HFFc6 (cell line): ENCODE results near the gene PRR4. TPM values are rescaled to one million over a fixed set of nuclear protein-coding genes. Genes with fewer than 3 reads are reported as not detected.

Experiments used
- DNase-seq: peaks from one replicate; pipeline ENCODE4 v3.0.0-alpha.2; 2018
- H3K27ac Mint-ChIP-seq: 2 replicates; pipeline ENCODE4 v1.8.0; 2020; ENCODE audit warnings: mild to moderate bottlenecking, mixed read lengths
- H3K27me3 Mint-ChIP-seq: 2 replicates; pipeline ENCODE4 v1.8.0; 2021; ENCODE audit warnings: mild to moderate bottlenecking, moderate library complexity, mixed read lengths; ENCODE audit not compliant: insufficient read depth
- H3K36me3 Mint-ChIP-seq: 2 replicates; pipeline ENCODE4 v1.8.0; 2021; ENCODE audit warnings: low read depth, mixed read lengths
- H3K4me1 Mint-ChIP-seq: 2 replicates; pipeline ENCODE4 v1.8.0; 2020; ENCODE audit warnings: low read depth, mixed read lengths
- H3K4me3 Mint-ChIP-seq: 2 replicates; pipeline ENCODE4 v1.8.0; 2020; ENCODE audit warnings: mild to moderate bottlenecking, moderate library complexity, mixed read lengths
- H3K9me3 Mint-ChIP-seq: 2 replicates; pipeline ENCODE4 v1.8.0; 2020; ENCODE audit warnings: mild to moderate bottlenecking, mixed read lengths
- total RNA-seq, 6 experiments: library from RNA; stranded (reverse); fragmentation: NEBNext Ultra II Directional; extraction: Animal tissue kit (Norgen Biotek cat#: 25700); gene quantifications; 2 replicates in 1 of 6; 3 replicates in 5 of 6; pipeline ENCODE4 v1.2.3, GENCODE V29; 2021
- TF ChIP-seq, protein P1 (sequence below): fragments of 200-600 bp; sonication (generic); IDR thresholded peaks from 2 replicates; pipeline ENCODE4 v1.5.0; 2021; ENCODE audit warnings: antibody characterized with exemption, mild to moderate bottlenecking

PRR4 gene
- total RNA-seq, 6 experiments from 2014 or later: 1.0 to 1.3 (median 1.2) TPM; not detected in 1

- Mint-ChIP-seq H3K27ac (no peak overlapping the region), H3K36me3 (peaks cover 36% of the 10 kb centered on the region), H3K27me3 (peaks cover 1% of the 10 kb centered on the region; the same call in 1 of the 2 replicates), H3K4me3 (no peak overlapping the region), H3K9me3 (peaks cover 20% of the 10 kb centered on the region), H3K4me1 (no peaks in the 10 kb centered on the region)
- DNase-seq: no peak
- TF ChIP-seq, protein P1, sequence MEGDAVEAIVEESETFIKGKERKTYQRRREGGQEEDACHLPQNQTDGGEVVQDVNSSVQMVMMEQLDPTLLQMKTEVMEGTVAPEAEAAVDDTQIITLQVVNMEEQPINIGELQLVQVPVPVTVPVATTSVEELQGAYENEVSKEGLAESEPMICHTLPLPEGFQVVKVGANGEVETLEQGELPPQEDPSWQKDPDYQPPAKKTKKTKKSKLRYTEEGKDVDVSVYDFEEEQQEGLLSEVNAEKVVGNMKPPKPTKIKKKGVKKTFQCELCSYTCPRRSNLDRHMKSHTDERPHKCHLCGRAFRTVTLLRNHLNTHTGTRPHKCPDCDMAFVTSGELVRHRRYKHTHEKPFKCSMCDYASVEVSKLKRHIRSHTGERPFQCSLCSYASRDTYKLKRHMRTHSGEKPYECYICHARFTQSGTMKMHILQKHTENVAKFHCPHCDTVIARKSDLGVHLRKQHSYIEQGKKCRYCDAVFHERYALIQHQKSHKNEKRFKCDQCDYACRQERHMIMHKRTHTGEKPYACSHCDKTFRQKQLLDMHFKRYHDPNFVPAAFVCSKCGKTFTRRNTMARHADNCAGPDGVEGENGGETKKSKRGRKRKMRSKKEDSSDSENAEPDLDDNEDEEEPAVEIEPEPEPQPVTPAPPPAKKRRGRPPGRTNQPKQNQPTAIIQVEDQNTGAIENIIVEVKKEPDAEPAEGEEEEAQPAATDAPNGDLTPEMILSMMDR: no peak
These were observed 4.5 kb upstream of the PRR4 start for GRCh38 chr12:10853776-10854175.

- TF ChIP-seq, protein P1: no peak
- Mint-ChIP-seq H3K27me3 (peaks cover 1% of the 10 kb centered on the region; the same call in 1 of the 2 replicates), H3K4me3 (no peak overlapping the region), H3K27ac (no peak overlapping the region), H3K4me1 (no peaks in the 10 kb centered on the region), H3K36me3 (peaks cover 21% of the 10 kb centered on the region), H3K9me3 (peaks cover 8% of the 10 kb centered on the region)
- no peak for DNase-seq
These were observed 2.1 kb upstream of the PRR4 start for GRCh38 chr12:10851243-10851858.

DNA sequence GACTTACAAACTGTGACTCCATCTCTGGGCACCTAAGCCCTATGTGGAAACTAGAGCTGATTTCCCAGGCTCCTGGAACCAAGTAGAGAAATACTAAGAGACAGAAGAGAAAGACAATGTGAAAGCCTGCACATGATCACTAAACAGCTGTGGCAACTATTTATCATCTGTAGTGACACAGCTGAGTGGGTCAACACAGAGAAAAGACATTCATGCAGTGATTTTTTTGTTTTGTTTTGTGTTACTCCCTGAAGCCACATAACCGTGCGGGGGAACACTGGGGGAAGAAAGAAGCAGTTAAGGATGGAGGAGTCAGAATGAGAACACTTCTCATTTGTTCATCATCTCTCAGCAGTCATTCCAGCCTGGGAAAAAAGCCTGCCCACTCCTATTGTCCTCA, 1.5 kb downstream of the PRR4 start:
- H3K9me3 Mint-ChIP-seq: no peaks in the 10 kb centered on the region

GRCh38 chr12:10842862-10843261, 6.4 kb downstream of the PRR4 start:
- H3K27ac Mint-ChIP-seq: no peak overlapping the region
- TF ChIP-seq, protein P1: no peak
- peaks cover 9% of the 10 kb centered on the region; the same call in 1 of the 2 replicates for H3K36me3 Mint-ChIP-seq
- no peak overlapping the region for H3K4me3 Mint-ChIP-seq
- no peak for DNase-seq
- H3K4me1 Mint-ChIP-seq: no peaks in the 10 kb centered on the region
- no peaks in the 10 kb centered on the region for H3K9me3 Mint-ChIP-seq
- H3K27me3 Mint-ChIP-seq: no peaks in the 10 kb centered on the region

More for the DNA sequence above, 1.5 kb downstream of the PRR4 start:
- Mint-ChIP-seq H3K4me3 (no peak overlapping the region), H3K27me3 (no peaks in the 10 kb centered on the region), H3K27ac (no peak overlapping the region), H3K4me1 (no peaks in the 10 kb centered on the region), H3K36me3 (peaks cover 9% of the 10 kb centered on the region; the same call in 1 of the 2 replicates)
- TF ChIP-seq, protein P1: no peak
- no peak for DNase-seq

- no peak for DNase-seq
- TF ChIP-seq, protein P1: no peak
- Mint-ChIP-seq H3K36me3 (no peaks in the 10 kb centered on the region), H3K9me3 (no peaks in the 10 kb centered on the region), H3K4me3 (no peak overlapping the region), H3K4me1 (no peaks in the 10 kb centered on the region), H3K27ac (no peak overlapping the region), H3K27me3 (no peaks in the 10 kb centered on the region; the same call in 1 of the 2 replicates)
These were observed 10.8 kb downstream of the PRR4 start for GRCh38 chr12:10838461-10838860.
